ENCODE results near the gene FMN1. TPM values are rescaled to one million over a fixed set of nuclear protein-coding genes. Genes with fewer than 3 reads are reported as not detected.

FMN1 gene
- total RNA-seq, 1 donor from 2014 or later = 4.3 TPM

DNA sequence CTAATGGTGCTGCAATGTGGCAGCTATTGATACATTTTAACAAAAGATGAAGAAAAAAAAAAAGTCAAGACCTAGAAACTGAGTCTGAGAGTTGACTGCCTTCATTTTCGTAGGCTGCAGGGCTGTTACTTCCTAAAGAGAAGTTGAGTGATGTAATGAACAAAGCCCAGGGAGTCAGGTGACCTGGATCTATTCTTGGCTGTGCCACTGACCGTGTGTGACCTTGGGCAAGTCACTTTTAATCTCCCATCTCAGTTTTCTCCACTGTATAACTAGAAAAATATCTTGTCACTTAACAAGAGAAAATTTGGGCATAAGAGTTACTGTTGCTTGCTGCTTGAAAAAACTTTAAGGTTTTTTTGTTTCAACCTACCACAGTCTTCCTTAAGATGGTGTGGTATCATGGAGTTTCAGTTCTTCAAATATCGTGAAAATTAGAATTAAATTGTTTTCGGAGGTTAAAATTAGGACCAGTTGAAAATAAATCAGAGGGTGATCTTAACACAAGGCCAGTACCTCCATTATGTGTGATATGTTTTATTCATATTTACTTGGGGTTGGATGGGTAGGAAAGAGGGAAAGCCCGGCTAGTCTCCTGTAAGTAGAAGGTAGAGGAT lies 5.8 kb downstream of the FMN1 start:
- no peak for DNase-seq (ENCODE audit: low read depth)
- TF ChIP-seq, protein P1, sequence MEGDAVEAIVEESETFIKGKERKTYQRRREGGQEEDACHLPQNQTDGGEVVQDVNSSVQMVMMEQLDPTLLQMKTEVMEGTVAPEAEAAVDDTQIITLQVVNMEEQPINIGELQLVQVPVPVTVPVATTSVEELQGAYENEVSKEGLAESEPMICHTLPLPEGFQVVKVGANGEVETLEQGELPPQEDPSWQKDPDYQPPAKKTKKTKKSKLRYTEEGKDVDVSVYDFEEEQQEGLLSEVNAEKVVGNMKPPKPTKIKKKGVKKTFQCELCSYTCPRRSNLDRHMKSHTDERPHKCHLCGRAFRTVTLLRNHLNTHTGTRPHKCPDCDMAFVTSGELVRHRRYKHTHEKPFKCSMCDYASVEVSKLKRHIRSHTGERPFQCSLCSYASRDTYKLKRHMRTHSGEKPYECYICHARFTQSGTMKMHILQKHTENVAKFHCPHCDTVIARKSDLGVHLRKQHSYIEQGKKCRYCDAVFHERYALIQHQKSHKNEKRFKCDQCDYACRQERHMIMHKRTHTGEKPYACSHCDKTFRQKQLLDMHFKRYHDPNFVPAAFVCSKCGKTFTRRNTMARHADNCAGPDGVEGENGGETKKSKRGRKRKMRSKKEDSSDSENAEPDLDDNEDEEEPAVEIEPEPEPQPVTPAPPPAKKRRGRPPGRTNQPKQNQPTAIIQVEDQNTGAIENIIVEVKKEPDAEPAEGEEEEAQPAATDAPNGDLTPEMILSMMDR (conservative IDR thresholded peaks at IDR 0.05; ENCODE audit: low read depth, low read length) = no peak
- no peak overlapping the region for H3K4me3 ChIP-seq (ENCODE audit: low read depth, low read length)

DNA sequence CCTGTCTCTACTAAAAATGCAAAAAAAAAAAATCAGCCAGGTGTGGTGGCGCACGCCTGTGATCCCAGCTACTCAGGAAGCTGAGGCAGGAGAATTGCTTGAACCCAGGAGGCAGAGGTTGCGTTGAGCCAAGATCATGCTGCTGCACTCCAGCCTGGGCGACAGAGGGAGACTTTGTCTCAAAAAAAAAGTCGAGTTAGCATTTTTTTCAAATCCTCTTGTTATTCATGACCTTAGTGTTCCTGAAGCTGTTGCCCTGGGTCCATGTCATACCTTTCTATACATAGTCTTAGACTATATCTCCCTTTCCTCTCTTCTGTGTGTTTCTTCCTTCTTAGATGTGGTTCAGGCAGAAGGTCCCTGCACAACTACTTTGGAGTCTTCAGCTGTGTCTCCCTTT lies 6.4 kb downstream of the FMN1 start:
- DNase-seq (ENCODE audit: low read depth) = no peak
- H3K4me3 ChIP-seq (ENCODE audit: low read depth, low read length) = no peak overlapping the region
- TF ChIP-seq, protein P1 (conservative IDR thresholded peaks at IDR 0.05; ENCODE audit: low read depth, low read length) = no peak

DNA sequence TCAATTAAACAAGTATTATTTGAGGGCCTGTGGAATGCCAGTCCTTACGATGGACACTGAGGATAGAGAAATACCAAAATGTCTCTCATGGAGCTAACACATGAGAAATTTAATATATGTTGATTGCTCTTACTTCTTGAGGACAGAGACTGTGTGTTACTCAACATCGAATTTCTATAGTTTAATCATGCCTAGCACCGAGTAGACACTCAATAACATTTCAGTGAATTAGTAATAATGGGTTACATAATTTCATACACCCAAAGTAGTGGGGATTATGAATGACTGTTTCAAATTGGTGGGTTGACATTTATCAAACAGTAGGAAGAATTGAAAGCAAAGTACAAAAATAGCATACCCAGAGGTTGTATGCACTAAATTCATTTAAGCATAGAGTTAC lies 11.2 kb downstream of the FMN1 start:
- DNase-seq (ENCODE audit: low read depth) = no peak
- TF ChIP-seq, protein P1 (conservative IDR thresholded peaks at IDR 0.05; ENCODE audit: low read depth, low read length) = no peak
- no peak overlapping the region for H3K4me3 ChIP-seq (ENCODE audit: low read depth, low read length)

DNA sequence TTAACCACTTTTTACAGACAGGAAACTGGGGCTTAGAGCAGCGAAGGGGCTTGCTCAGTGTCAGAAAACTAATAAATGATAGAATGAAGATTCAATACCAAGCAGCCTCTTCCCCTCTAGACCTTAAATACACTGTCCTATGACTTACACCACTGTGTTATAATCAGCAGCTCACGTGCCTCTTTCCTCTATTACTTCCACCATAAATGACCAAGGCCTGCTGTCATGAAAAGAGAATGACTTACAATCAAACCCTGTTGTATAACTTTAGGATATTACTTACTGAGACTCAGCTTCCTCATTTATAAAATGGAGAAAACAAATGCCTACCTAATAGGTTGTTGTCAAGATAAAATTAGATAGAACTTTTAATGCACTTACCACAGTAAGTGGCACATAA lies 11.6 kb downstream of the FMN1 start:
- no peak overlapping the region for H3K4me3 ChIP-seq (ENCODE audit: low read depth, low read length)
- DNase-seq (ENCODE audit: low read depth) = no peak
- TF ChIP-seq, protein P1 (conservative IDR thresholded peaks at IDR 0.05; ENCODE audit: low read depth, low read length) = no peak

DNA sequence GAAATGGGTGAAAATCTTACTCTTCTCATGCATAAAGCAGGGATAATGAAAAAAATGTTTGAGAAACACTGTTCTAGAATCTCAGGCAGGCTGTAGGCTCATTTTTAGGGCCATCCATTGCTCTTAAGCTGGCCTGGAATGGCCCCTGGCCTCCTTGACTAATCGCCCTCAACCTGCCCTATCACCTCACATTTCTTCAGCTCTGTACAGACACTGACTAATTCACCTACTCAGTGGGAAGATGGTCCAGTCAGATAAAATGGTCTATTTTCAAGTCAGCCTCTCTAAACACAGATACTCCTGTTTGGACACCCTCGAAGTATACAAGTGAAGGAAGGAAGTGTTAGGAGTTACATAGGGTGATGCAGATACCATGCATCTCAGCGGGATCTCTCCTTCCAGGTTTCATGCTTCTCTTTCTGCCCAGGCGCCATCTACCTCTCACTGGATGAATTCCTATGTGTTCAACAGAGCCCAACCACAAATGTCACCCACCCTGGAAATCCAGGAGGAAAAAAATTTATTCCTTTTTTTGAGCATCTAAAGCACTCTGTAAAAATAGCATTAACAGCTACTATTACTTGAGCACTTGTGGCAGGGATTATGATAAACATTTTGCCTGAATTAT lies 12.1 kb downstream of the FMN1 start:
- no peak overlapping the region for H3K4me3 ChIP-seq (ENCODE audit: low read depth, low read length)
- TF ChIP-seq, protein P1 (conservative IDR thresholded peaks at IDR 0.05; ENCODE audit: low read depth, low read length) = no peak
- no peak for DNase-seq (ENCODE audit: low read depth)

DNA sequence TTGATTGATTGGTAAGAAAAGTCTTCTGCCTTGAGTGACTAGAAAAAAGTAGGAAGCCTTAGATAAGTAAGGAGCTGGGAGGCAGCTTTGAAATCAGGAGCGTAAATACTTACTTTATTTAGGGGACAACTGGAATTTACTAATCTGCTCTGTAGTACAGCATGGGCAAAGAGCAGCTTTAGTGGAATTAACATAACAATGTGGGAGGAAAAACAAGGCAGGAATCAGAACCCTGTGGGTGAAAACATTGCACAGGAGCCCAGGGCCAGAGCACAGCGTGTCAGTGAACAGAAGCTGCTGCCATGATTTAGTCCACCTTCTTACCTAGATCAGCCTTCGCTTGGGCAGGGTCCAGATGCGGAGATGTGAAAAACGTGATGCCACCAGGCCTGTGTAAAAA lies 14.6 kb downstream of the FMN1 start:
- TF ChIP-seq, protein P1 (conservative IDR thresholded peaks at IDR 0.05; ENCODE audit: low read depth, low read length) = no peak
- H3K4me3 ChIP-seq (ENCODE audit: low read depth, low read length) = no peak overlapping the region
- DNase-seq (ENCODE audit: low read depth) = no peak

DNA sequence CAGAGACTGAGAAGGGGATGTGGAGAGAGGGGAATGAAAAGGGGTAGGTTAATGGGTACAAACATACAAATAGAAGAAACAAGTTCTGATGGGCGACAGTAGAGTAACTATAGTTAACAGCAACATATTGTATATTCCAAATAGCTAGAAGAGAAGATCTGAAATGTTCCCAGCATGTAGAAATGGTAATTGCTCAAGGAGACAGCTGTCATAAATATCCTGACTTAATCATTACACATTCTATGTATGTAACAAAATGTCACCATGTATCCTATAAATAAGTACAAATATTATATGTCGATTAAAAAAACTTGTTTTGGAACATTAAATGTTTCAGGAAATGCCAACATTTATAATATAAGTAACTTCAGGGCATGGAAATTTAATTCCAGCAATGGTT lies 23.3 kb downstream of the FMN1 start:
- TF ChIP-seq, protein P1 (conservative IDR thresholded peaks at IDR 0.05; ENCODE audit: low read depth, low read length) = no peak
- no peak for DNase-seq (ENCODE audit: low read depth)
- no peak overlapping the region for H3K4me3 ChIP-seq (ENCODE audit: low read depth, low read length)
